Stomach (tissue), 9 donors: ENCODE results near the gene ATP10B. TPM values are rescaled to one million over a fixed set of nuclear protein-coding genes. Genes with fewer than 3 reads are reported as not detected.

Experiments used
- DNase-seq, 2 donors: peaks; one replicate each; pipeline versions ENCODE4 v3.0.0 to v3.0.0-alpha.2; 2013 to 2019
- H3K27ac ChIP-seq, 5 donors: fragments of 200-600 bp in 4 of 5; sonication (generic) in 4 of 5; one replicate each; pipeline ENCODE4 v1.5.1; 2013 to 2019; ENCODE audit warnings: mild to moderate bottlenecking in 1 of 5, moderate library complexity in 1 of 5
- H3K27me3 ChIP-seq, 3 donors: fragments of 200-600 bp; sonication (generic); one replicate each; pipeline ENCODE4 v1.5.1; 2017 to 2019; ENCODE audit warnings: mixed run types in 1 of 3
- H3K36me3 ChIP-seq, 4 donors: fragments of 200-600 bp; sonication (generic); 1 replicate in 3 of 4; 2 replicates in 1 of 4; pipeline ENCODE4 v1.5.1; 2016 to 2019
- H3K4me1 ChIP-seq, 4 donors: fragments of 200-600 bp; sonication (generic); one replicate each; pipeline ENCODE4 v1.5.1; 2016 to 2019
- H3K4me3 ChIP-seq, 4 donors: fragments of 200-600 bp; sonication (generic) in 3 of 4; one replicate each; pipeline ENCODE4 v1.5.1; 2016 to 2019; ENCODE audit warnings: mild to moderate bottlenecking in 1 of 4
- H3K9me3 ChIP-seq, 4 donors: fragments of 200-600 bp; sonication (generic); one replicate each; pipeline ENCODE4 v1.5.1; 2016 to 2019
- CTCF ChIP-seq, 7 experiments: fragments of 450-650 bp in 4 of 7; fragments of 200-600 bp in 3 of 7; sonication (generic) in 3 of 7; IDR thresholded peaks; one replicate each; pipeline ENCODE4 v1.5.1; 2016 to 2019; ENCODE audit warnings: antibody characterized with exemption in 7 of 7, control low read depth in 2 of 7, mild to moderate bottlenecking in 1 of 7
- EP300 ChIP-seq: sonication (generic); formaldehyde crosslinking; IDR thresholded peaks from one replicate; pipeline ENCODE4 v1.6.1; 2017; ENCODE audit warnings: antibody characterized with exemption
- POLR2A ChIP-seq, 4 donors: fragments of 450-650 bp; IDR thresholded peaks; one replicate each; pipeline ENCODE4 v1.6.1; 2016; ENCODE audit warnings: antibody characterized with exemption in 4 of 4, control low read depth in 2 of 4, mild to moderate bottlenecking in 1 of 4, moderate library complexity in 1 of 4
- POLR2AphosphoS5 ChIP-seq, 3 donors: sonication (generic); formaldehyde crosslinking; IDR thresholded peaks; one replicate each; pipeline ENCODE4 v1.6.1; 2016; ENCODE audit warnings: antibody characterized with exemption in 3 of 3
- WGBS, 5 donors: extraction: QIAGEN DNeasy Blood & Tissue Kit in 3 of 5; methylation state at CpG; one replicate each; pipeline versions ENCODE4 v1.1.5 to v1.1.7; 2013 to 2018; 5-methylcytosine and 5-hydroxymethylcytosine counted together
- intact Hi-C: fragments of 100-400 bp; cut with DNase I; formaldehyde crosslinking; loops from one replicate; pipeline ENCODE4 v1.15.1; 2023; ENCODE audit warnings: low total_unique reads
- polyA plus RNA-seq, 3 donors: library from polyadenylated mRNA; stranded (reverse); fragments of 200-250 nt; gene quantifications; one replicate each; pipeline ENCODE4 v1.2.3, GENCODE V29; 2013
- total RNA-seq, 5 donors: library from RNA; depleted of rRNA; stranded (reverse); fragments of >200 nt; gene quantifications; one replicate each; pipeline versions ENCODE4 v1.1.0 to v1.2.3, GENCODE V29; 2014 to 2016
- donor health status: healthy with polysubstance abuse.
- donor health status: Bipolar disorder and iron deficiency.
- donor health status: healthy.

Gene ATP10B
- total and polyA plus RNA-seq, 8 donors: 0.25 to 115 (median 4.4) TPM

DNA sequence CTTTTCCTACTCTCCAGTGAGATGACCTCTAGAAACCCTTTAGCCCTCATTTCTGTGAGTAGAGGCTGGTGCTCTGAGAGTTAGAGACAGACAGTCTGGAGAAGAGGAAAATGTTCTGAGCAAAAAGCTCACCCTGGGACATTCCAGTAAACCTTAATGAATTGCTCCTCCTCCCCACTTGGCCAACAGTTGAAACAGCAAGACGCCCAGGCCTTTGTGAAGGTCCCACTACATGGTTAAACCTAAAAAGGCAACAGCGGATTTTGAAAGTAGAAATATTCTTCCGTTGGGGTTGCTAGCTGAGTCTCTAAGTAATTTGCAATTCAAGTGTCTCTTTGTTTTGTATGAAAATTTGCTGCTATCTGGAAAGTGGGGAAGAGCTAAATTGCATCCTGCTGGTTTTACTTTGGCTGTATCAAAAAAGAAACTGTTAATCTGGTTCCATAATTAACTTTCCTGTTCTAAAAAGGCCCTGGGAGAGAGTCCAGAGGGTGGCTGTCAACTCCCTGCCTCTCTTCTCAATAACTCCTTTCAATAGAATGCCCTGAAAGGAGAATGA lies 63.8 kb downstream of the ATP10B start:
- H3K27ac ChIP-seq: no peak overlapping the region
- DNase-seq: no peak
- H3K36me3 ChIP-seq: no peaks in the 10 kb centered on the region
- 81 to 88% (median 86%) methylated on average over 3 of the region's 3 CpGs for WGBS, 5 donors
- intact Hi-C loops: no loop called here
- no peak overlapping the region for H3K4me3 ChIP-seq
- H3K27me3 ChIP-seq: no peaks in the 10 kb centered on the region
- TF ChIP-seq CTCF (IDR thresholded peaks at IDR 0.05) (no peak), POLR2AphosphoS5 (IDR thresholded peaks at IDR 0.05) (no peak), EP300 (no peak), POLR2A (IDR thresholded peaks at IDR 0.05) (no peak)
- H3K9me3 ChIP-seq: no peaks in the 10 kb centered on the region
- no peaks in the 10 kb centered on the region for H3K4me1 ChIP-seq

GRCh38 chr5:160787240-160787639 lies 64.8 kb downstream of the ATP10B start:
- 36 to 56% (median 51%) methylated on average over 4 of the region's 4 CpGs for WGBS, 5 donors
- Histone ChIP-seq H3K9me3 (no peaks in the 10 kb centered on the region), H3K4me1 (no peaks in the 10 kb centered on the region), H3K4me3 (no peak overlapping the region), H3K27ac (no peak overlapping the region), H3K36me3 (no peaks in the 10 kb centered on the region), H3K27me3 (no peaks in the 10 kb centered on the region)
- TF ChIP-seq POLR2A (IDR thresholded peaks at IDR 0.05) (no peak), CTCF (IDR thresholded peaks at IDR 0.05) (peak in 3 of 7 experiments; percentile 15 to 48 (median 16))
- intact Hi-C loops: no loop called here
- DNase-seq: peak; percentile 48 to 55

DNA sequence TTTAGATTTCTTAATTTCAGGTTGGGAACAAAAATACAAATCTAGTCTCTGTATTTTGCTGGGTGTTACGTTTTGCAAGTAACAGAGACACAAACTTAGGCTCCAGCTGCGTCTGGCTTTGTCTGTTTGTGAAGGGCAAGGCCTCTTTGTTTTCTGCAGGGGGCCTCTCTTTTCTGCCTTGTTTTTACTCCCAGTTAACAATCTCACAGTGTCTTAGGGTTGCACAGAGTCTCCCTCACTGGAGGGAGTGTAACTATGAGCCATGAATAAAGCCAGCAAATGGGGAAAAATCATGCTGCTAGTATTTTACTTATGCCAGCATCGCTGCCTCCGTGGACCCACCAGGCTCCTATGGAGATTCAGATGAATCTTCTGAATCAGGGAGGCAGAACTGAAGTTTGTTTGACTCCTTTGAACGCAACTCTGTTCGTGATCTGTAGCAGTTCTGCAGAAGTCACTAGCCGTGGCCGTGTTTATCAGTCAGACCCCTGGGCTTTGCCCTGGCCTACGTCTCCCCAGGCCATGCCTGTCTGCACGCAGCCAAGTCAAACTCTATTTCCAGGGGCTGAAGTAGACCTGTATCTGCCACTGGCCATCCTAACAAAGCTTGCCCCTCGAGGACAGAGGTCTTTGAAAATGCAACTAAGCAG lies 77.2 kb downstream of the ATP10B start:
- no peak for DNase-seq
- no peaks in the 10 kb centered on the region for H3K36me3 ChIP-seq
- H3K4me1 ChIP-seq: no peaks in the 10 kb centered on the region
- intact Hi-C loops: no loop called here
- H3K27me3 ChIP-seq: no peaks in the 10 kb centered on the region
- TF ChIP-seq POLR2A (IDR thresholded peaks at IDR 0.05) (no peak), POLR2AphosphoS5 (IDR thresholded peaks at IDR 0.05) (no peak), EP300 (no peak)
- H3K9me3 ChIP-seq: no peaks in the 10 kb centered on the region
- no peak overlapping the region for H3K4me3 ChIP-seq
- no peak overlapping the region for H3K27ac ChIP-seq
- 59 to 72% (median 64%) methylated on average over 11 of the region's 11 CpGs for WGBS, 5 donors

- intact Hi-C loops: no loop called here
- Histone ChIP-seq H3K4me3 (no peak overlapping the region), H3K36me3 (no peaks in the 10 kb centered on the region), H3K27me3 (no peaks in the 10 kb centered on the region), H3K9me3 (no peaks in the 10 kb centered on the region), H3K27ac (no peak overlapping the region), H3K4me1 (no peaks in the 10 kb centered on the region)
- no peak for DNase-seq
- WGBS, 5 donors: 73 to 87% (median 80%) methylated on average over 10 of the region's 10 CpGs
- no peak for TF ChIP-seq CTCF (IDR thresholded peaks at IDR 0.05)
- no peak for TF ChIP-seq EP300
- no peak for TF ChIP-seq POLR2AphosphoS5 (IDR thresholded peaks at IDR 0.05)
- TF ChIP-seq POLR2A (IDR thresholded peaks at IDR 0.05): no peak
Observed at GRCh38 chr5:160773646-160774410, 78.2 kb downstream of the ATP10B start.
